ENCODE measurements around the gene SLC25A47.

The SLC25A47 gene

DNA sequence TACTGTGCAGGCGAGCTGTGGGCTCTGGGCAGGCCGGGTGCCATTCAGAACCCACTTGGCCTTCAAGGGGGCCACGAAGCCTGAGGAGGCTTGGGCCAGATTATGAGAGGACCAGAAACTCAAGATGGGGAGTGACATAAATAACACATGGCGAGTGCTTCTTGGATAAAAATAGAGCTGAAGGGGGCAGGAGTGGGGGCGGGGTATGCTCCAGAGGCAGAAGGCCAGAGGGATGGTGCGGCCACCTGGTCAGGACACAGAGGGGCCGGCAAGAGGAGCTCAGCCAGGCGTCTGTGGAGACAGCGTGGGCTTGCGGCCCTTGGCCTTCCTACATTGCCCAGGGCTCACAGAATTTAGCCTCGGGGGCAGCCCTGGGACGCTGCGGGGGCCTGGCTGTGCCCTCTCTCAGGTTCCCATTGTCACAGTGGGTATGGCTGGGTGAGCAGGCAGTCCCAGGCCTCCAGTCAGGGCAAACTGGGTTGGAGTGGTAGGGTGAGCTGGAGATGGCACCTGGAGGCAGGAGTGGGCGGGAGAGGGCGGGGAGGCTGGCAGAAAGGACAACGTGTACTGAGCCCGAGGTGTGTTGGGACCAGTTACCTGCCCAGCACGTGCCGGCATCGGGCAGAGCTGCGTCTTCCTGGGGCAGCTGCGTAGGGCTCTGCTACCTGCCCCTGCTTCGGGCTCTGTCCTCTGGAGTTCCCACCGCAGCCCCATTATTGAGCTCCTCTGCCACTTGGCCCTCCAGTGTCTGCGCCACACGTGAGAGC, 9.5 kb upstream of the SLC25A47 start:
- DNase-seq (ENCODE audit: low spot score in 2 of 2) (no peak), ATAC-seq (replicated peaks; ENCODE audit: extremely low read depth, poor library complexity, severe bottlenecking) (no peak)
- Mint-ChIP-seq H3K9me3 (no peaks in the 10 kb centered on the region), H3K27me3 (no peaks in the 10 kb centered on the region), H3K27ac (ENCODE audit: low read depth) (no peak overlapping the region), H3K4me1 (peaks cover 16% of the 10 kb centered on the region), H3K36me3 (ENCODE audit: insufficient read depth) (peaks cover 3% of the 10 kb centered on the region), H3K4me3 (no peak overlapping the region)

DNA sequence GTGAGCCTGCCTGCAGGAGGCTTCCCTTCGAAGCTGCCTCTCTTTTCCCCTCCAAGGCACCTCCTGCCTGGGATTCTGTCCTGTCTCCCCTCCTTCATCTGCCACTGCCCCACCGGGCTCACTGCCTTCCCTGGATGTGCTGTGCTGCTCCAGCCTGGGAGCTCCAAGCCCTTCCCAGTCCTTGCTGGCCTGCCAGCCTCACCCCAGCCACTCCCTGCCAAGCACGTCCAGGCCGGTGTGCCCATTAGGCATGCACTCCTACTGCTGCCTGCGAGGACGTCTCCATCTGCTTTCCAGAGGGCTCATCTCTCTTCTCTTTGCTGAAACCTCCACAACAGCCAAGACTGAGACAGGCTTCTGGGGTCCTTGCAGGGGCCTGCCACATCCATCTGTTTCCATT, 8.4 kb upstream of the SLC25A47 start:
- Mint-ChIP-seq H3K27ac (ENCODE audit: low read depth) (no peak overlapping the region), H3K4me1 (peaks cover 16% of the 10 kb centered on the region), H3K4me3 (no peak overlapping the region), H3K27me3 (no peaks in the 10 kb centered on the region), H3K9me3 (no peaks in the 10 kb centered on the region), H3K36me3 (ENCODE audit: insufficient read depth) (peaks cover 3% of the 10 kb centered on the region)
- DNase-seq (ENCODE audit: low spot score in 2 of 2) (no peak), ATAC-seq (replicated peaks; ENCODE audit: extremely low read depth, poor library complexity, severe bottlenecking) (no peak)

DNA sequence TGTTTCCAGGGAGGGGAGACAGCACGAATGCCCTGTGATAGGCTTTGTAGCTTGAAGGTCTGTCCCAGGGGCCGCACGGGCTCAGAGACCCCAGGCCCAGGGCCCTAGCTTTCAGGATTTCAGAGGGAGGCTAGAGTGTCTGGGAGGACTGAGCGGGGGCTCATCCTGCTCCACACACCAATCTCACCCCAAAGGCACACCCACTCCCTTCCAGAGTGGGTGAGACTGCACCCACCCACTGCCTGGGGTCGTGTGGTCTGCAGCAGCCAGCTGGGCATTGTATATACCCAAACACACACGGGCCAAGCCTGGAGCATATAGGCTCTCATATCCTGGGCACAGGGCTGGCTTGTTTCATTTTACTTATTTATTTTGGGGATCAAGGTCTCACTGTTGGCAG, 5.8 kb upstream of the SLC25A47 start:
- Mint-ChIP-seq H3K4me3 (peak overlapping the region; percentile 74), H3K9me3 (no peaks in the 10 kb centered on the region), H3K27ac (ENCODE audit: low read depth) (peak overlapping the region; percentile 64), H3K36me3 (ENCODE audit: insufficient read depth) (peaks cover 4% of the 10 kb centered on the region), H3K4me1 (peaks cover 5% of the 10 kb centered on the region), H3K27me3 (no peaks in the 10 kb centered on the region)
- DNase-seq (ENCODE audit: low spot score in 2 of 2) (no peak), ATAC-seq (replicated peaks; ENCODE audit: extremely low read depth, poor library complexity, severe bottlenecking) (no peak)

DNA sequence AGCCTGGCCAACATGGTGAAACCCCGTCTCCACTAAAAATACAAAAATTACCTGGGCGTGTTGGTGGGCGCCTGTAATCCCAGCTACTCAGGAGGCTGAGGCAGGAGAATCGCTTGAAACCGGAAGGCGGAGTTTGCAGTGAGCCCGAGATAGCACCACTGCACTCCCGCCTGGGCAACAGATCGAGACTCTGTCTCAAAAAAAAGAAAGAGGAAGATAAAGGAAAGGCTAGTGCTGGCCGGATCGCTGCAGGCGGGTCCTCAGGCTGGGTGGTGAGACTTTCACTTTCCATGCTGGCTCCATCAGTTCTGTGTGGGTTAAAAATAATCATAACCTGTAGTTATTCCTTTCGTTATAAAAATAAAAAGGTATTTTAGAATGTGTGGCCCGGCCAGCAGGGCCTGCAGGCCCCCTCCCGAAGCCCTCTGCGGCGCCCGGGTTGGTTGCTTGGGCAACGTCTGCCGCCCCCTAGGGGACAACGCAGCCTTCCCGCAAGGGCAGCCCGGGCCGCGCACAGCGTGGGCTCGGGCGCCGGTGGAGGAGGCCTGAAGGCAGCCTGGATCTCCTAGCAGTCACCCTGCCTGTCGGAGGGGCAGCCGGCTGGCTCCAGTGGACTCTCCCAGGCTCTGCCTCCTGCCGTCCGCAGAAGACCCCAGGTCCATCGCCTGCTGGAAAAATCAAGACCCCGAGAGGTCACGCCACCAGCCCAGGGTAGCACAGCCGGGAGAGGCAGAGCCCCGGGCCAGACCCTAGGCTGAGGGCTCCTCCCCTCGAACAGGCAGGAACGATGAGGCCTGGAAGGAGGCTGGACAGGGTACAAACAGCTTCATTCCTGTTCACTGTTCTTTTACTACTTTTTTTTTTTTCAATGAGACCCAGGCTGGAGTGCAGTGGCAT, 5.0 kb upstream of the SLC25A47 start:
- ATAC-seq (replicated peaks; ENCODE audit: extremely low read depth, poor library complexity, severe bottlenecking) (peak; percentile 91), DNase-seq (ENCODE audit: low spot score in 2 of 2) (peak; percentile 52 to 66)
- Mint-ChIP-seq H3K4me3 (peak overlapping the region; percentile 74), H3K27me3 (no peaks in the 10 kb centered on the region), H3K27ac (ENCODE audit: low read depth) (peak overlapping the region; percentile 64), H3K4me1 (no peaks in the 10 kb centered on the region), H3K9me3 (no peaks in the 10 kb centered on the region), H3K36me3 (ENCODE audit: insufficient read depth) (peaks cover 3% of the 10 kb centered on the region)

DNA sequence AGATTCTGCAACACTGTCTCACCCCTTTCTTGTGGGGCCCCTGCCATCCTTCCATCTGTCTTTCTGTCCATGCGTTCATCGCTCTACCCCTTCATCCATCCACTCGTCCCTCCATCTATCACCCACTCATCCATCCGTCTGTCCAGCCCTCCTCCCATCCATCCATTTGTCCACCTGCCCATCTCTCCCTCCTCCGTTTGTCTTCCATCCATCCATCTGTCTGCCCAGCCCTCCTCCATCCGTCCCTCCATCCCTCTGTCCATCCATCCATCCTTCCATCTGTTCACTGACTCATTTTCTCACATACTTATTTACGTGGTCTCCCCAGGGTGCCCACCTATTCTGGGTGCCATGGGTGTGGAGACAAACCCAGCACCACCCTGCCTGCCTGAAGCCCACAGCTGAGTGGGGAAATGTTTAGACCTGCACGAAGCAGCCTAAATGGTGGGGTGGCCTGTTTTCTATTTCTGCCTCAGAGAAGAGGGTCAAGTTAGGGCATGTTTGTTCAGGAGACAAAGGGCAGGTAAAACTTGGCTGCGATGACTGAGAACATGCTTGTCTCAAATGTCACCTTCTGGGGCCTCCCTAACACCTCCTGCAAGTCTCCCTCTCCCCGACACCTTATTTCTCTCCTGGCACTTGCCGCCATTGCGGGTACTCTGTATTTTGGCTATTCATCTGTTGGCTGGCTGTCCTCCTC, 2.8 kb upstream of the SLC25A47 start:
- H3K27ac Mint-ChIP-seq (ENCODE audit: low read depth) = no peak overlapping the region
- no peaks in the 10 kb centered on the region for H3K4me1 Mint-ChIP-seq
- no peak overlapping the region for H3K4me3 Mint-ChIP-seq
- H3K36me3 Mint-ChIP-seq (ENCODE audit: insufficient read depth) = peaks cover 3% of the 10 kb centered on the region
- no peaks in the 10 kb centered on the region for H3K27me3 Mint-ChIP-seq
- DNase-seq (ENCODE audit: low spot score in 2 of 2) = no peak
- no peak for ATAC-seq (replicated peaks; ENCODE audit: extremely low read depth, poor library complexity, severe bottlenecking)
- no peaks in the 10 kb centered on the region for H3K9me3 Mint-ChIP-seq

DNA sequence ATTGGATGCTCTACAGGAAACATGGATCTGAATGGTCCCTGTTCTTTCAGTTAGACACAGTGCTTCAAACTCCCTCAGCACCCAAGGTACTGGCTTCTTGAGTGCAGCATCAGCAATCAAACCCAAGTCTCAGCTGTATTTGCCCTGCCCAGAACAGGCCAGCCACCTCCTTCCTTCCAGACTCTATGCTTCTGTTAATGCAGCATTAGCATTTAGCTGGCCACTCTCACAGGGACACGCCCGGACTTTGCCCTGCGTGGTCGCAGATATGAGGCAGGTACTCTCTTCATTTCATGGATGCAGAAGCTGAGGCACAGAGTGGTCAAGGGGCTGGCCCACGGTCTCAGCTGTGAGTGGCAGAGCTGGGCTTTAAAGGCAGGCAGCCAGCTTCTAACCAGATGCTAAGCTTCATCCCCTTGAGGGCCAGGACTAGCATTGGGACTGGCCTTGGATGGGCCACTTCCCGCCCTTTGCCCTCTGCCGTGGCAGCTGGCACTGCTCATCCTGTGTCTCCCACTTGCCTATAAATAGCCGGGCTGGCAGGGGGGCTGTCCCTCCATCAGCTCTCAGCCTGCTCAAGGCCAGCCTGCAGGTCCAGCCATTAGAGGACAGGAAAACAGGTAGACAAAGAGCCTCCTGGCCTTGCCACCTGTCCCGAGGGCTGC, 1.5 kb upstream of the SLC25A47 start:
- Mint-ChIP-seq H3K36me3 (ENCODE audit: insufficient read depth) (peaks cover 3% of the 10 kb centered on the region), H3K9me3 (no peaks in the 10 kb centered on the region), H3K4me1 (no peaks in the 10 kb centered on the region), H3K27ac (ENCODE audit: low read depth) (no peak overlapping the region), H3K4me3 (no peak overlapping the region), H3K27me3 (no peaks in the 10 kb centered on the region)
- DNase-seq (ENCODE audit: low spot score in 2 of 2) = no peak
- no peak for ATAC-seq (replicated peaks; ENCODE audit: extremely low read depth, poor library complexity, severe bottlenecking)

DNA sequence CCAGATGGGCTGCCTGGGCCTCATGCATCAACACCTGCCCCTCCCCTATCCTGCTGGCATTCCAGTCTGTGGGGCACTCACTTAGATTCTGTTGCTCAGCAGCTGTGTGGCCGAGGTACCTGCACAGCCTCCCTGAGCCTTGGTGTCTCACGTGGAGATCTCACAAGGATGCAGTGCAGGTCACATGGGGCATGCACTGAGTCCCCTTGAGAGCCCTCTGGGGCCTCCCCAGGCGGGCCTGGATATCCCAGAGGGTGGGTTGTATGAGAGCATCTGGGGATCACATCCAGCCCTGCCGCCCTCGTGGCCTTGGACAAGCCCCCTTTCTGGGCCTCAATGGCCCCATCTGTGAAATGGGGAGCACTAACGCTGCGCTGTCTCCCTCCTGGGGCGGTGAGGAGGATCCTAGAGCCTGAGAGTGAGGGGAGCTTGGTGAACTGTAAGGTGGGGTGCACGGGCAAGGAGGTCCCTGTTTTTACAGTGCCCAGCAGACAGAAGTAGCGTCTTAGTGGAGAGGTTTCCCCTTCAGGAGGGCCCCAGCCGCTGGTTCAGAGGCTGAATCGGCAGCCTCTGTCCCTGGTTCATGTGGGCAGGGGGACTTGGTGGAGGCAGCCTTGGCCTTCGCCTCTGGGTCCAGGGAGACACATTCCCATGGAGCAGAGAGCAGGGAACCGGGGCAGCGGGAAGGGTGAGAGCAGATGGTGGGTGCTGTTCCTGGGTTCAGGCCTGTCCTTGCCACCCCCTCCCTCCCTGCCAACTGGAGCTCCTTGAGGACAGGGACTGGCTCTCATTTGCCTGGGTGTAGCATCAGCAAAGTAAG, 791 bp upstream of the SLC25A47 start:
- H3K4me1 Mint-ChIP-seq = no peaks in the 10 kb centered on the region
- no peak overlapping the region for H3K27ac Mint-ChIP-seq (ENCODE audit: low read depth)
- DNase-seq (ENCODE audit: low spot score in 2 of 2) = no peak
- no peaks in the 10 kb centered on the region for H3K9me3 Mint-ChIP-seq
- peaks cover 3% of the 10 kb centered on the region for H3K36me3 Mint-ChIP-seq (ENCODE audit: insufficient read depth)
- no peaks in the 10 kb centered on the region for H3K27me3 Mint-ChIP-seq
- no peak overlapping the region for H3K4me3 Mint-ChIP-seq
- ATAC-seq (replicated peaks; ENCODE audit: extremely low read depth, poor library complexity, severe bottlenecking) = no peak

DNA sequence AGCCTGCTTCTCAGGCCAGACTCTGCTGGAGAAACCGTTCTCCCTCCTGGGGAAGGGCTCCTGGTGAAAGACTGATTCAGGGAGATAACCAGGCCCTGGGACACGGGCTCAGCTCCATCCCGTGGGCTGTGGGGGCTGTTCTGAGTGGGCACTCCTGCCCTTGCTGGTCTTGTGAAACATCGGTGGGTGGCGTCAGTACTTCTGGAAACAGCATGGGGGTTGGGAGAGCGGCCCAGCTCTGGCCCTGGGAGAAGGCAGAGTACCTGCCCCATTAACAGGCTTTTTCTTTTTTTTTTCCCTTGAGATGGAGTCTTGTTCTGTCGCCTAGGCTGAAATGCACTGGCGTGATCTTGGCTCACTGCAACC, 786 bp downstream of the SLC25A47 start:
- Mint-ChIP-seq H3K27ac (ENCODE audit: low read depth) (no peak overlapping the region), H3K4me1 (no peaks in the 10 kb centered on the region), H3K9me3 (no peaks in the 10 kb centered on the region), H3K36me3 (ENCODE audit: insufficient read depth) (peaks cover 2% of the 10 kb centered on the region), H3K4me3 (no peak overlapping the region), H3K27me3 (no peaks in the 10 kb centered on the region)
- no peak for ATAC-seq (replicated peaks; ENCODE audit: extremely low read depth, poor library complexity, severe bottlenecking)
- no peak for DNase-seq (ENCODE audit: low spot score in 2 of 2)

DNA sequence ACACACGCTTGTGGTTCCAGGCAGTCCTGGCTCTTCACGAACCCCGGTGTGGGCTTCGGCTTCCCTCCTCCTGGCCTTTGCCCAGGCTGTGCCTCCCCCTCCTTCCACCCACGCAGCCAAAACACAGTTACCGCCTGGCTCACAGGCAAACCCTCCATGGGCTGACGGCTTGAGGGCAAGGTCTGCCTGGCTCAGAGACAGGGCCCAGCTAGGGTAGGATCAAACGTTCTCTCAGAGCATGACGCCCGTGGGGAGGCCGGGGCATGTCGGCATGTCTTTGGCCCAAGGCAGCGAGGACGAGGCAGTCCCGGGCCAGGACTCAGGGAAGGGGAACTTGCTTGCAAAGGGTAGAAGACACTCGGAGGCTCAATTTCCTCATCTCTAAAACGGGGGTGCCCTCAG, 2.1 kb downstream of the SLC25A47 start:
- ATAC-seq (replicated peaks; ENCODE audit: extremely low read depth, poor library complexity, severe bottlenecking) (no peak), DNase-seq (ENCODE audit: low spot score in 2 of 2) (no peak)
- Mint-ChIP-seq H3K27ac (ENCODE audit: low read depth) (no peak overlapping the region), H3K27me3 (no peaks in the 10 kb centered on the region), H3K36me3 (ENCODE audit: insufficient read depth) (peaks cover 2% of the 10 kb centered on the region), H3K9me3 (no peaks in the 10 kb centered on the region), H3K4me1 (no peaks in the 10 kb centered on the region), H3K4me3 (no peak overlapping the region)

DNA sequence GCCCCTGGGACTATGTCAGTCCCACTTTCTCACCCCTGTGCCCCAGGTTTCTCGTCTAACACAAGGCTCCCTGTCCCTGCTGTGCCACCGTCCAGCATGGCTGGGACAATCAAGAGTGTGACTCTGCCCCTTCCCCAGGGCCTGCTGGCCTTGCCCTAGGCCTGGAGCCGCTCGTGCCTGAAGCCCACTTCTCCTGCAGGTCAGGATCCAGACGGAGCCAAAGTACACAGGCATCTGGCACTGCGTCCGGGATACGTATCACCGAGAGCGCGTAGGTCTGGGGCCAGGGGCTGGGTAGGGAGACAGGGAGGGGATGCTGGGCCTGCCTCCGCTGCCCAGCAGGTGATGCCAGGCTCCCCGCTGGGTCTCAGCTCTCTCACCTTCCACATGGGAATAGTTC, 2.8 kb downstream of the SLC25A47 start:
- DNase-seq (ENCODE audit: low spot score in 2 of 2) = no peak
- no peak overlapping the region for H3K4me3 Mint-ChIP-seq
- no peak for ATAC-seq (replicated peaks; ENCODE audit: extremely low read depth, poor library complexity, severe bottlenecking)
- no peaks in the 10 kb centered on the region for H3K4me1 Mint-ChIP-seq
- no peaks in the 10 kb centered on the region for H3K9me3 Mint-ChIP-seq
- H3K27ac Mint-ChIP-seq (ENCODE audit: low read depth) = no peak overlapping the region
- H3K36me3 Mint-ChIP-seq (ENCODE audit: insufficient read depth) = peaks cover 2% of the 10 kb centered on the region
- H3K27me3 Mint-ChIP-seq = no peaks in the 10 kb centered on the region

DNA sequence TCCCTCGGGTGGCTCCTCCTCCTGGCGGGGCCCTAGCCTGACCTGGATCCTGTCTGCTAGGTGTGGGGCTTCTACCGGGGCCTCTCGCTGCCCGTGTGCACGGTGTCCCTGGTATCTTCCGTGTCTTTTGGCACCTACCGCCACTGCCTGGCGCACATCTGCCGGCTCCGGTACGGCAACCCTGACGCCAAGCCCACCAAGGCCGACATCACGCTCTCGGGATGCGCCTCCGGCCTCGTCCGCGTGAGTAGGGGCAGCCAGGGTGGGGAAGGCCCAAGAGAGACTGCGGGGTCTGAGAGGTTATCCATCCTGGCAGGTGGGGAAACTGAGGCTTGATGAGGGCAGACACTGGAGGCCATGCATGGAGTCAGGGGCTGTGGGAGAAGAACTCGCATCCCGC, 4.0 kb downstream of the SLC25A47 start:
- Mint-ChIP-seq H3K27ac (ENCODE audit: low read depth) (peak overlapping the region; percentile 32), H3K4me3 (no peak overlapping the region)
- ATAC-seq (replicated peaks; ENCODE audit: extremely low read depth, poor library complexity, severe bottlenecking) = no peak

More for the DNA sequence above, 4.0 kb downstream of the SLC25A47 start:
- Mint-ChIP-seq H3K36me3 (ENCODE audit: insufficient read depth) (peaks cover 2% of the 10 kb centered on the region), H3K27me3 (no peaks in the 10 kb centered on the region), H3K4me1 (no peaks in the 10 kb centered on the region), H3K9me3 (no peaks in the 10 kb centered on the region)
- DNase-seq (ENCODE audit: low spot score in 2 of 2) = no peak
